ENCODE data around the gene MAGI2. TPM values are rescaled to one million over a fixed set of nuclear protein-coding genes. Genes with fewer than 3 reads are reported as not detected.

Gene MAGI2
- total RNA-seq, 2 donors from 2014 or later, result 3.9 to 10.5 TPM

GRCh38 chr7:79434867-79435266 lies 18.6 kb downstream of the MAGI2 start:
- intact Hi-C loops (cut with DNase I), result no loop called here
- no peak for DNase-seq
- Histone ChIP-seq H3K4me1 (no peaks in the 10 kb centered on the region), H3K27ac (no peak overlapping the region), H3K9me3 (no peaks in the 10 kb centered on the region), H3K36me3 (replicated peaks in 1 of 2; ENCODE audit: insufficient read depth in 1 of 2, low read depth in 2 of 2) (no peaks in the 10 kb centered on the region), H3K4me3 (no peak overlapping the region), H3K27me3 (no peaks in the 10 kb centered on the region)
- WGBS, 2 donors, result 32 to 38% methylated on average over 1 of the region's 1 CpG
- no peak for TF ChIP-seq POLR2A (IDR thresholded peaks at IDR 0.05)
- no peak for TF ChIP-seq CTCF (IDR thresholded peaks at IDR 0.05)
- ATAC-seq, result no peak

- DNase-seq (no peak), ATAC-seq (no peak)
- no peaks in the 10 kb centered on the region for H3K27me3 ChIP-seq
- H3K36me3 ChIP-seq (replicated peaks in 1 of 2; ENCODE audit: insufficient read depth in 1 of 2, low read depth in 2 of 2), result no peaks in the 10 kb centered on the region
- 59 to 79% methylated on average over 1 of the region's 1 CpG for WGBS, 2 donors
- no peaks in the 10 kb centered on the region for H3K9me3 ChIP-seq
- H3K4me1 ChIP-seq, result no peaks in the 10 kb centered on the region
- no peak for TF ChIP-seq CTCF (IDR thresholded peaks at IDR 0.05)
- TF ChIP-seq POLR2A (IDR thresholded peaks at IDR 0.05), result no peak
- intact Hi-C loops (cut with DNase I), result no loop called here
- H3K4me3 ChIP-seq, result no peak overlapping the region
- H3K27ac ChIP-seq, result no peak overlapping the region
Observed at GRCh38 chr7:79434098-79434497, 19.4 kb downstream of the MAGI2 start.

GRCh38 chr7:79430391-79430790 lies 23.1 kb downstream of the MAGI2 start:
- no peaks in the 10 kb centered on the region for H3K27me3 ChIP-seq
- H3K4me1 ChIP-seq, result no peaks in the 10 kb centered on the region
- H3K4me3 ChIP-seq, result no peak overlapping the region
- DNase-seq (no peak), ATAC-seq (no peak)
- H3K9me3 ChIP-seq, result no peaks in the 10 kb centered on the region
- TF ChIP-seq POLR2A (IDR thresholded peaks at IDR 0.05) (no peak), CTCF (IDR thresholded peaks at IDR 0.05) (no peak)
- H3K36me3 ChIP-seq (replicated peaks in 1 of 2; ENCODE audit: insufficient read depth in 1 of 2, low read depth in 2 of 2), result no peaks in the 10 kb centered on the region
- intact Hi-C loops (cut with DNase I), result no loop called here
- 52 to 69% methylated on average over 2 of the region's 2 CpGs for WGBS, 2 donors
- no peak overlapping the region for H3K27ac ChIP-seq

GRCh38 chr7:79425665-79426064 lies 27.8 kb downstream of the MAGI2 start:
- WGBS, 2 donors, result 55 to 66% methylated on average over 7 of the region's 7 CpGs
- no peak for DNase-seq
- H3K4me1 ChIP-seq, result no peaks in the 10 kb centered on the region
- no peak overlapping the region for H3K4me3 ChIP-seq
- H3K27ac ChIP-seq, result no peak overlapping the region
- TF ChIP-seq CTCF (IDR thresholded peaks at IDR 0.05) (no peak), POLR2A (IDR thresholded peaks at IDR 0.05) (no peak)
- no peaks in the 10 kb centered on the region for H3K36me3 ChIP-seq (replicated peaks in 1 of 2; ENCODE audit: insufficient read depth in 1 of 2, low read depth in 2 of 2)
- no peaks in the 10 kb centered on the region for H3K27me3 ChIP-seq
- intact Hi-C loops (cut with DNase I), result no loop called here
- H3K9me3 ChIP-seq, result no peaks in the 10 kb centered on the region
- no peak for ATAC-seq

- no peak for TF ChIP-seq POLR2A (IDR thresholded peaks at IDR 0.05)
- TF ChIP-seq CTCF (IDR thresholded peaks at IDR 0.05), result no peak
- H3K4me1 ChIP-seq, result no peaks in the 10 kb centered on the region
- no peak overlapping the region for H3K27ac ChIP-seq
- intact Hi-C loops (cut with DNase I), result no loop called here
- no peaks in the 10 kb centered on the region for H3K9me3 ChIP-seq
- no peak overlapping the region for H3K4me3 ChIP-seq
- ATAC-seq (no peak), DNase-seq (no peak)
- H3K36me3 ChIP-seq (replicated peaks in 1 of 2; ENCODE audit: insufficient read depth in 1 of 2, low read depth in 2 of 2), result no peaks in the 10 kb centered on the region
- 75 to 79% methylated on average over 3 of the region's 3 CpGs for WGBS, 2 donors
- H3K27me3 ChIP-seq, result no peaks in the 10 kb centered on the region
Observed at GRCh38 chr7:79421751-79422150, 31.7 kb downstream of the MAGI2 start.

Measured in body of pancreas (tissue), 4 donors.